SJCRH30 (cell line): Measurements from ENCODE around the gene OXCT2. TPM values are rescaled to one million over a fixed set of nuclear protein-coding genes. Genes with fewer than 3 reads are reported as not detected.

ENCODE experiments used
- DNase-seq, 2 experiments: peaks; one replicate each; pipeline ENCODE4 v3.0.0-alpha.2; 2015 to 2020
- H3K27ac ChIP-seq: fragments of 250-450 bp; sonication (Bioruptor Pico); 2 replicates; pipeline ENCODE4 v1.5.1; 2020; ENCODE audit warnings: mild to moderate bottlenecking, moderate library complexity
- H3K27me3 ChIP-seq: fragments of 250-450 bp; sonication (Bioruptor Pico); 2 replicates; pipeline ENCODE4 v1.5.1; 2020; ENCODE audit warnings: mild to moderate bottlenecking, moderate library complexity
- H3K36me3 ChIP-seq: fragments of 250-450 bp; sonication (Bioruptor Pico); 2 replicates; pipeline ENCODE4 v1.5.1; 2020; ENCODE audit warnings: mild to moderate bottlenecking, moderate library complexity
- H3K4me1 ChIP-seq: fragments of 250-450 bp; sonication (Bioruptor Pico); 2 replicates; pipeline ENCODE4 v1.5.1; 2020; ENCODE audit warnings: mild to moderate bottlenecking, moderate library complexity
- H3K4me3 ChIP-seq: fragments of 250-450 bp; sonication (Bioruptor Pico); 2 replicates; pipeline ENCODE4 v1.5.1; 2020; ENCODE audit warnings: mild to moderate bottlenecking, moderate library complexity
- H3K9me3 ChIP-seq: fragments of 250-450 bp; sonication (Bioruptor Pico); replicated peaks from 2 replicates; pipeline ENCODE4 v1.5.1; 2020; ENCODE audit warnings: mild to moderate bottlenecking, moderate library complexity
- total RNA-seq: library from RNA; depleted of rRNA; stranded (reverse); fragments of >200 nt; shearing (Covaris generic); gene quantifications from 2 replicates; pipeline ENCODE4 v1.2.3, GENCODE V29; 2014

The OXCT2 gene
- total RNA-seq, 1 experiment from 2014 or later = 4.3 TPM

- no peaks in the 10 kb centered on the region for H3K9me3 ChIP-seq
- DNase-seq = no peak
- H3K4me1 ChIP-seq = no peaks in the 10 kb centered on the region
These were observed 9.4 kb downstream of the OXCT2 start for GRCh38 chr1:39761557-39762260.

GRCh38 chr1:39761016-39761415, 10.1 kb downstream of the OXCT2 start:
- Histone ChIP-seq H3K4me3 (no peak overlapping the region), H3K4me1 (no peaks in the 10 kb centered on the region), H3K9me3 (no peaks in the 10 kb centered on the region), H3K36me3 (peaks cover 7% of the 10 kb centered on the region; the same call in 1 of the 2 replicates), H3K27ac (no peak overlapping the region), H3K27me3 (no peaks in the 10 kb centered on the region)
- no peak for DNase-seq

More at GRCh38 chr1:39761557-39762260, 9.4 kb downstream of the OXCT2 start:
- Histone ChIP-seq H3K27ac (no peak overlapping the region), H3K27me3 (no peaks in the 10 kb centered on the region), H3K4me3 (no peak overlapping the region), H3K36me3 (peaks cover 7% of the 10 kb centered on the region; the same call in 1 of the 2 replicates)

- no peak for DNase-seq
- peaks cover 7% of the 10 kb centered on the region; the same call in 1 of the 2 replicates for H3K36me3 ChIP-seq
These were observed 10.8 kb downstream of the OXCT2 start for GRCh38 chr1:39760074-39761008.

DNA sequence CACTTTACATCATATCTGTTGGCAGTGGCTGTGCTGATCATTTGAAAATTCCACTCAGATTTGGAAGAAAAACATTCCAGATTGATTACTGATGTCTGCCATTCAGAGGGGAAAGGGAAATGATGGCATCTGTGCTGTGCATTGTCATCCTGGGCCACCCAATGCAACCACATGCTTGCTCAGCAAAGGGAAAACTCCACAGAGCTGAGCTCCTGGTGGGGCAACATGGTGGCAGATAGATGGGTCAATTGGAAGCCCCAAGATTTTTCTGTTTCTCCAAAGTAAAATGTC, 11.8 kb downstream of the OXCT2 start:
- no peak overlapping the region for H3K27ac ChIP-seq
- no peak for DNase-seq
- no peak overlapping the region for H3K4me3 ChIP-seq
- no peaks in the 10 kb centered on the region for H3K9me3 ChIP-seq
- peaks cover 14% of the 10 kb centered on the region for H3K36me3 ChIP-seq
- H3K27me3 ChIP-seq = no peaks in the 10 kb centered on the region
- H3K4me1 ChIP-seq = no peaks in the 10 kb centered on the region

More at GRCh38 chr1:39760074-39761008, 10.8 kb downstream of the OXCT2 start:
- no peaks in the 10 kb centered on the region for H3K9me3 ChIP-seq
- H3K27me3 ChIP-seq = no peaks in the 10 kb centered on the region
- no peak overlapping the region for H3K27ac ChIP-seq
- H3K4me3 ChIP-seq = no peak overlapping the region
- H3K4me1 ChIP-seq = no peaks in the 10 kb centered on the region

GRCh38 chr1:39758556-39759435, 12.4 kb downstream of the OXCT2 start:
- DNase-seq = no peak
- Histone ChIP-seq H3K27ac (no peak overlapping the region), H3K4me3 (no peak overlapping the region), H3K4me1 (no peaks in the 10 kb centered on the region), H3K9me3 (no peaks in the 10 kb centered on the region), H3K27me3 (no peaks in the 10 kb centered on the region), H3K36me3 (peaks cover 19% of the 10 kb centered on the region)

DNA sequence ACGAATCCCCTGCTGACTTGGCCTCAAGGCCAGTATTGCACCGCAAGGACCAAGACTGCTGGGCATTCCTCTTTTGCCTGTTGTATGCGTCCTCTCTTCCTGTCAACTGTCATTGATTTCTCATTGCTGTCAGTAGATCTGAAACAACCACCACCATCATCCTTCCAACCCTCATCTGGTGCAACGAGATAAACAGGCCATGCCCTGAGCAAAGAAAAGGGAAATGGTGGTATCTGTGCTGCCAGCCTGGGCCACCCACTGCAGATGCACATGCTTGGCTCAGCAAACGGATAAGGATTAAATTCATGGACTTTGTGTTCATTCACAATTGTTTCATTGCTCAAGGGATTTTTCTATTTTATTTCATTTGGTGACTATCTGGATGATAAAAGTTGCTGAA, 13.6 kb downstream of the OXCT2 start:
- Histone ChIP-seq H3K4me3 (no peak overlapping the region), H3K27me3 (no peaks in the 10 kb centered on the region), H3K9me3 (no peaks in the 10 kb centered on the region), H3K4me1 (no peaks in the 10 kb centered on the region), H3K27ac (no peak overlapping the region), H3K36me3 (peaks cover 30% of the 10 kb centered on the region)
- DNase-seq = no peak

DNA sequence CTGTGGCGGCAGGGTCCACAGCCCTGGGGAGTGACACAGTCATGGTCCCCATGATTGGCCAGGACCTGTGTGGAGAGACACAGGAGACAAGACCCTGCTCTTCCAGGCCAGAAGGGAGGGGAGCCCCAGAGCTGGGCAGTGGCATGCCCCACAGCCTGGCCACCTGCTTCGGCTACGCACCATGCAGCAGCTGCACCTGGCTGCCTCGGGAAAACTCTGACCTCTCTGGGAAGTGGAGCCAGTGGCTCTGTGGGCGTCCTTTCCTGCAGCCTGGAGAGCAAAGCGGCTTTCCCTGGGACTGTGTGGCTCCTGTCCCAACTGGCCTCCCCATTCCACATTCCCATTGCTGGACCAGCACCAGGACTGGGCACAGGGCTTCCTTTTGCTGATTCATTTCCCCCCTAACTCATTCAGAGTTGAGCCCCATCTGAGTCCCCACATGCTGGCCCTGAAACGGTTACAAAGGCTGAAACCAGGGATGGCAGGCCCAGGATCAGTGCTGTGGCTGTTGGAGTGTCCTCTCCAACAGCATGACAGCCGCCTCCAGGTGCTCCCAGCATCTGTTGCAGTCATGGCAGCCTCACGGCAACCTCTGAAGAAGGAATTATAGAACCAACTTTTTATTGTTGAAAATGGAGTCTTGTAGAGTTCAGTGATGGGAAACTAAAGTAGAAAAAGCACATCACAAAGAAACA, 15.0 kb downstream of the OXCT2 start:
- Histone ChIP-seq H3K4me1 (no peaks in the 10 kb centered on the region), H3K27ac (no peak overlapping the region), H3K27me3 (no peaks in the 10 kb centered on the region), H3K9me3 (no peaks in the 10 kb centered on the region), H3K36me3 (peaks cover 44% of the 10 kb centered on the region), H3K4me3 (no peak overlapping the region)
- peak in 1 of 2 experiments; percentile 29 for DNase-seq

DNA sequence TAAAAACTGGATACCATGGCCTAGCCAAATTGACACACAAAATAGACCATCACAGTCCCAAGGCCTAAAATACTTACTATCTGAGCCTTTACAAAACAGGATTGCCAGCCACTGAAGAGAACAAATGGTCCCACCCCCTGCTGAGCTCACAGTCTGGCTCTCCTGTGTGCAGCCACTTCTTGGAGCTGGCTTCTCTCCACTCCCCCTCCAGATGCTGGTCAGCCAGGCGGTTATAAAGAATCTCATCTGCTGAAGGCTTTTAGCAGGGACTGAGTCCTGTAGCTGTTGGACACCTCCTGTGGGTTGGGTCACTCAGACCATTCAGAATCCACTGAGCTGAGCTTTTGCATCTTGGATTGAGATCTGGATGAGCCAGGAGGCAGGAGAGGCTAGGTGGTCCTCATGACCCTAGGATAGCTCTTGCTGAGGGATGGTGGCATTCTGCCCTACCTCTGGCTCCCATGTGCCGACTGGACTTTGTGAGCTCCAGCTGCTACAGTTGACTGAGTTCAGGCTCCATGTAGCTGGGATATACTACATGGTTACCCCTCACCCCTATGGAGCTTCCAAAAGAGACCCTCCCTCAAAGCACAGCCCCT, 16.1 kb downstream of the OXCT2 start:
- Histone ChIP-seq H3K27me3 (no peaks in the 10 kb centered on the region), H3K9me3 (no peaks in the 10 kb centered on the region), H3K36me3 (peaks cover 54% of the 10 kb centered on the region), H3K4me1 (no peaks in the 10 kb centered on the region), H3K27ac (no peak overlapping the region), H3K4me3 (no peak overlapping the region)
- no peak for DNase-seq

DNA sequence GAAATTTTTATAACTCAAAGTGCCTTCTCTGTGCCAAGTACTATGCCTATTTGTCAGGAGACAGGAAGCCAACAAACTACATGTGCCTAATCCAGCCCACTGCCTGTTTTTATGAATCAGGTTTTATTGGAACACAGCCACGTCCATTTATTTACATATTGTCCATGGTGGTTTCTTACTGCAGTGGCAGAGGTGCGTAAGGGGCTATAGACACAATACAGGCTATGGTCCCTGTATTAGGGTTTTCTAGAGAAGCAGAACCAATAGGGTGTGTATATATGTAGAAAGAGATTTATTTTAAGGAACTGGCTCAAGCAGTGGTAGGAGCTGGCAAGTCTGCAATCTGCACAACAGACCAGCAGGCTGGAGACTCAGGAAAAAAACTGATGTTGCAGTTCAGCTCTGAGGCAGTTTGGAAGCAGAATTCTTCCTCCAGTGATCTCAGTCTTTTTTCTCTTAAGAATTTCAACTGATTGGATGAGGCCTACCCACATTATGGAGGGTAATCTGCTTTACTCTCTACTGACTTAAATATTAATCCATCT, 17.1 kb downstream of the OXCT2 start:
- H3K9me3 ChIP-seq = no peaks in the 10 kb centered on the region
- DNase-seq = no peak
- no peaks in the 10 kb centered on the region for H3K27me3 ChIP-seq
- no peaks in the 10 kb centered on the region for H3K4me1 ChIP-seq
- H3K4me3 ChIP-seq = no peak overlapping the region
- no peak overlapping the region for H3K27ac ChIP-seq
- H3K36me3 ChIP-seq = peaks cover 61% of the 10 kb centered on the region

DNA sequence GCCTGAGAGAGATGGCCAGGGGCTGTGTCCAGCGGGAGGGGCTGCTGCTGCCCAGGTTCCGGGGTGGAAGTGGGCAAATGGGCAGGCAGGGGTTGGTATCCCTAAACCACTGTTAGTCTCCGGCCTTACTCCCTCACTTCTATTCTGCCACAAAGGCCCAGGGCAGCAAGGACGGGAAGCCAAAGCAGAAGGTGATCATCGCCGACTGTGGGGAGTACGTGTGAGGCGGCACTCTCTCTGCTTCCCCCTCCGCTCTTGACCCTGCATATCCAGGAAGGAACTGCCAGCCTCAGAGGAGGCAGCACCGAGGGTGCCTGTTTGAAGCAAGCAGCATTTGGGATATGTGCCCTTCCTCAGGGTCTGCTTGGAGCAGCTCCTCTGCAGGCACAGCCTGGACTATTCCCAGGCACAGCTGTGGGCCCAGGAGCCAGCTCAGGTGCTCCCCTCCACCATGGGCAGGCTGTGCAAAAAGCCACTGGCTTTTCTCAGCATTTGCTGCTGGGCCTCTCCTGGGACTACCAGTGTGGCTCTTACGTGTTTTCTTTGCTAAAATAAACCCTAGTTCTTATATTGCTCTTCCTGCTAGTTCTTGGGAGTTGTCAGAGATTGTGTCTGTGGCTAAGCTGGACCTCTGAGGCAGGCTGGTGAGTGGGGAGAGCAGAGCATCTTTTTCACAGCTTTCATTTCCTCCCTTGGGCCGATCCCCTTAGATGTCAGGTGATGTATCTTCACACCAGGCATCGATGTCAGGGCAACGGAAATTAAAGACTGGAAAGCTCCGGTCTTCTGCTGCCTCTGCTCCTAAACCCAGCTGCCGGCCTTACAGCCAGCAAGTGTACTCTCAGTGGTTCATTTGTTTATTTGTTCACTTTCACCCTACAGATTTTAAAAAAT, 17.8 kb downstream of the OXCT2 start:
- no peaks in the 10 kb centered on the region for H3K27me3 ChIP-seq
- H3K27ac ChIP-seq = no peak overlapping the region
- H3K9me3 ChIP-seq = no peaks in the 10 kb centered on the region
- H3K4me1 ChIP-seq = no peaks in the 10 kb centered on the region
- H3K4me3 ChIP-seq = no peak overlapping the region
- H3K36me3 ChIP-seq = peaks cover 68% of the 10 kb centered on the region
- DNase-seq = no peak

- Histone ChIP-seq H3K36me3 (peaks cover 72% of the 10 kb centered on the region), H3K9me3 (no peaks in the 10 kb centered on the region), H3K27ac (no peak overlapping the region), H3K4me3 (no peak overlapping the region), H3K27me3 (no peaks in the 10 kb centered on the region), H3K4me1 (no peaks in the 10 kb centered on the region)
- DNase-seq = no peak
These were observed 18.4 kb downstream of the OXCT2 start for GRCh38 chr1:39752703-39753102.

DNA sequence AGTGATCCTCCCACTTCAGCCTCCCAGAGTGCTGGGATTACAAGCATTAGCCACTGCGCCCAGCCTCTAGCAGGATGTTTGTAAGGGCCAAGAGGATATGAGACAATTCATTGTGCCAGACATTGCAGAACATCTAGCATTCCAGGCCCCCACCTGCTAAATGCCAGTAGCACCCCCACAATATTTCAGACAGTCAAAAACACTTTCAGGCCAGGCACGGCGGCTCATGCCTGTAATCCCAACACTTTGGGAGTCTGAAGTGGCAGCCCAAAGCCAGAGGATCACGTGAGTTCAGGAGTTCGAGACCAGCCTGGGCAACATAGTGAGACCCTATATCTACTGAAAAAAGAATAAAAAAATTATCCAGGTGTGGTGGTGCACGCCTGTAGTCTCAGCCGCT, 19.6 kb downstream of the OXCT2 start:
- no peaks in the 10 kb centered on the region for H3K27me3 ChIP-seq
- H3K4me1 ChIP-seq = no peaks in the 10 kb centered on the region
- H3K9me3 ChIP-seq = no peaks in the 10 kb centered on the region
- no peak for DNase-seq
- H3K36me3 ChIP-seq = peaks cover 77% of the 10 kb centered on the region
- no peak overlapping the region for H3K4me3 ChIP-seq
- no peak overlapping the region for H3K27ac ChIP-seq
